Measurements from ENCODE around the gene CDH16.

Gene CDH16

GRCh38 chr16:66898933-66899309 is 19.8 kb downstream of the CDH16 start:
- TF ChIP-seq REST (IDR thresholded peaks at IDR 0.05; ENCODE audit: insufficient read depth in 1 of 2, low read depth in 2 of 2, low read length in 2 of 2) (no peak), SIN3A (IDR thresholded peaks at IDR 0.05; ENCODE audit: borderline replicate concordance, insufficient read depth, low read length) (no peak), FOXP2 (optimal IDR thresholded peaks at IDR 0.05; ENCODE audit: borderline replicate concordance, extremely low read depth, extremely low read length, insufficient read depth) (no peak)

- no peak for TF ChIP-seq SIN3A (IDR thresholded peaks at IDR 0.05; ENCODE audit: borderline replicate concordance, insufficient read depth, low read length)
- TF ChIP-seq REST (IDR thresholded peaks at IDR 0.05; ENCODE audit: insufficient read depth in 1 of 2, low read depth in 2 of 2, low read length in 2 of 2), result no peak
- no peak for TF ChIP-seq POLR2AphosphoS5 (IDR thresholded peaks at IDR 0.05; ENCODE audit: low read depth, low read length)
- TF ChIP-seq FOXP2 (optimal IDR thresholded peaks at IDR 0.05; ENCODE audit: borderline replicate concordance, extremely low read depth, extremely low read length, insufficient read depth), result no peak
- no peak for TF ChIP-seq TAF1 (IDR thresholded peaks at IDR 0.05; ENCODE audit: borderline replicate concordance, insufficient read depth, low read length)
These were observed 20.5 kb downstream of the CDH16 start for GRCh38 chr16:66898207-66898606.

GRCh38 chr16:66895999-66896398 is 22.7 kb downstream of the CDH16 start:
- TF ChIP-seq FOXP2 (optimal IDR thresholded peaks at IDR 0.05; ENCODE audit: borderline replicate concordance, extremely low read depth, extremely low read length, insufficient read depth), result no peak
- TF ChIP-seq REST (IDR thresholded peaks at IDR 0.05; ENCODE audit: insufficient read depth in 1 of 2, low read depth in 2 of 2, low read length in 2 of 2), result no peak
- TF ChIP-seq POLR2AphosphoS5 (IDR thresholded peaks at IDR 0.05; ENCODE audit: low read depth, low read length), result no peak
- TF ChIP-seq SIN3A (IDR thresholded peaks at IDR 0.05; ENCODE audit: borderline replicate concordance, insufficient read depth, low read length), result no peak
- no peak for TF ChIP-seq TAF1 (IDR thresholded peaks at IDR 0.05; ENCODE audit: borderline replicate concordance, insufficient read depth, low read length)

GRCh38 chr16:66895689-66895979 is 23.1 kb downstream of the CDH16 start:
- no peak for TF ChIP-seq POLR2AphosphoS5 (IDR thresholded peaks at IDR 0.05; ENCODE audit: low read depth, low read length)
- no peak for TF ChIP-seq TAF1 (IDR thresholded peaks at IDR 0.05; ENCODE audit: borderline replicate concordance, insufficient read depth, low read length)
- no peak for TF ChIP-seq SIN3A (IDR thresholded peaks at IDR 0.05; ENCODE audit: borderline replicate concordance, insufficient read depth, low read length)
- TF ChIP-seq REST (IDR thresholded peaks at IDR 0.05; ENCODE audit: insufficient read depth in 1 of 2, low read depth in 2 of 2, low read length in 2 of 2), result no peak
- TF ChIP-seq FOXP2 (optimal IDR thresholded peaks at IDR 0.05; ENCODE audit: borderline replicate concordance, extremely low read depth, extremely low read length, insufficient read depth), result no peak

- TF ChIP-seq TAF1 (IDR thresholded peaks at IDR 0.05; ENCODE audit: borderline replicate concordance, insufficient read depth, low read length) (no peak), FOXP2 (optimal IDR thresholded peaks at IDR 0.05; ENCODE audit: borderline replicate concordance, extremely low read depth, extremely low read length, insufficient read depth) (no peak), REST (IDR thresholded peaks at IDR 0.05; ENCODE audit: insufficient read depth in 1 of 2, low read depth in 2 of 2, low read length in 2 of 2) (no peak), SIN3A (IDR thresholded peaks at IDR 0.05; ENCODE audit: borderline replicate concordance, insufficient read depth, low read length) (no peak)
These were observed 23.6 kb downstream of the CDH16 start for GRCh38 chr16:66894948-66895688.
